Erythroblast (primary cell): ENCODE results near the gene TNFRSF21.

ENCODE experiments used
- GATA1 ChIP-seq: IDR thresholded peaks from 2 replicates; pipeline ENCODE4 v1.6.1; 2011; ENCODE audit warnings: low read depth, mild to moderate bottlenecking, control low read depth, low read length, moderate library complexity
- POLR2A ChIP-seq: IDR thresholded peaks from 2 replicates; pipeline ENCODE4 v1.6.1; 2011; ENCODE audit warnings: mild to moderate bottlenecking, low read length

DNA sequence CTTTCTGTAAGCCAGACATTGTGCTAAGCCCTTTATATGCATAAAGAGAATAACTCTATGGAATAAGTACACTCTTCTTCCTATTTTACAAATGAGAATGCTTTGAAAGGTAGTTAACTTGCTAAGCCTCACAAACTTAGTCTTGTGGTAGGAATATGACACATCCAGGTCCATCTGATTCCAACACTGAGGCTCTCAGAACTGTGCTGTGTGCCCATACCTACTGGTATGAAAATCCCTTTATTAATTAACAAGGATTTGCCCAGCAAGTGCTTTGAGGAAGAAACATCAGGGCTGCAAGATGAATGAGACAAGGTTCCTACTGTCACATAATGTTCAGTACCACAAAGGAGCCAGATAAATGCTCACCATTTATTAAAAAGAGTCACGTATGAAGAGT, 122.6 kb downstream of the TNFRSF21 start:
- TF ChIP-seq POLR2A (no peak), GATA1 (no peak)
